ENCODE measurements around the gene ZDBF2. TPM values are rescaled to one million over a fixed set of nuclear protein-coding genes. Genes with fewer than 3 reads are reported as not detected.
A peak's percentile ranks its signal among the peaks of the same experiment; 100 is the strongest.

Gene ZDBF2
- total and polyA plus RNA-seq, 3 experiments from 2014 or later: 2.0 to 7.6 (median 7.2) TPM

- ChIA-PET CTCF (no interaction called here), POLR2A (no interaction called here)
Measured at GRCh38 chr2:206266130-206267125, 8.0 kb upstream of the ZDBF2 start.

GRCh38 chr2:206267567-206267966, 6.9 kb upstream of the ZDBF2 start:
- peak overlapping the region in 1 of 7 donors; percentile 3 for H3K4me3 Mint-ChIP-seq
- Histone ChIP-seq H3K4me3 (ENCODE audit: low read length) (no peak overlapping the region), H3K27ac (ENCODE audit: low read depth, low read length) (no peak overlapping the region), H3K36me3 (ENCODE audit: insufficient read depth, low read length) (no peaks in the 10 kb centered on the region), H3K27me3 (ENCODE audit: insufficient read depth, low read length, poor library complexity, severe bottlenecking) (peaks cover 6% of the 10 kb centered on the region), H3K4me1 (ENCODE audit: insufficient read depth, low read length) (no peaks in the 10 kb centered on the region), H3K9me3 (ENCODE audit: low read length) (no peaks in the 10 kb centered on the region)
- H3K4me1 Mint-ChIP-seq: peaks cover 3 to 4% (median 4%) of the 10 kb centered on the region in 3 donors
- H3K27ac Mint-ChIP-seq: no peak overlapping the region
- peaks cover 54 to 69% of the 10 kb centered on the region in 2 donors for H3K27me3 Mint-ChIP-seq
- no peak for DNase-seq
- peaks cover 0 to 7% (median 3%) of the 10 kb centered on the region in 5 donors for H3K9me3 Mint-ChIP-seq
- no peaks in the 10 kb centered on the region for H3K36me3 Mint-ChIP-seq
- CTCF ChIA-PET: no interaction called here
- POLR2A ChIA-PET: no interaction called here

More at GRCh38 chr2:206266130-206267125, 8.0 kb upstream of the ZDBF2 start:
- Histone ChIP-seq H3K36me3 (ENCODE audit: insufficient read depth, low read length) (no peaks in the 10 kb centered on the region), H3K4me3 (ENCODE audit: low read length) (no peak overlapping the region), H3K27me3 (ENCODE audit: insufficient read depth, low read length, poor library complexity, severe bottlenecking) (peaks cover 9% of the 10 kb centered on the region), H3K9me3 (ENCODE audit: low read length) (no peaks in the 10 kb centered on the region), H3K4me1 (ENCODE audit: insufficient read depth, low read length) (no peaks in the 10 kb centered on the region), H3K27ac (ENCODE audit: low read depth, low read length) (no peak overlapping the region)
- no peak overlapping the region for H3K4me3 Mint-ChIP-seq
- H3K36me3 Mint-ChIP-seq: no peaks in the 10 kb centered on the region
- H3K4me1 Mint-ChIP-seq: peaks cover 3 to 4% (median 4%) of the 10 kb centered on the region in 3 donors
- H3K27me3 Mint-ChIP-seq: peaks cover 51 to 76% of the 10 kb centered on the region in 2 donors
- H3K27ac Mint-ChIP-seq: no peak overlapping the region
- DNase-seq: no peak
- H3K9me3 Mint-ChIP-seq: peaks cover 0 to 7% (median 3%) of the 10 kb centered on the region in 5 donors

- no peaks in the 10 kb centered on the region for H3K9me3 ChIP-seq (ENCODE audit: low read length)
- peaks cover 17 to 19% (median 17%) of the 10 kb centered on the region in 3 donors for H3K4me1 Mint-ChIP-seq
- H3K27me3 Mint-ChIP-seq: peaks cover 41 to 60% of the 10 kb centered on the region in 2 donors
- H3K27me3 ChIP-seq (ENCODE audit: insufficient read depth, low read length, poor library complexity, severe bottlenecking): peaks cover 5% of the 10 kb centered on the region
- peaks cover 0 to 3% (median 0%) of the 10 kb centered on the region in 3 donors for H3K36me3 Mint-ChIP-seq
- no peaks in the 10 kb centered on the region for H3K36me3 ChIP-seq (ENCODE audit: insufficient read depth, low read length)
- H3K27ac Mint-ChIP-seq: no peak overlapping the region
- DNase-seq: no peak
- H3K4me3 ChIP-seq (ENCODE audit: low read length): no peak overlapping the region
- H3K9me3 Mint-ChIP-seq: peaks cover 0 to 5% (median 1%) of the 10 kb centered on the region in 5 donors
- POLR2A ChIA-PET: no interaction called here
- H3K27ac ChIP-seq (ENCODE audit: low read depth, low read length): no peak overlapping the region
- peaks cover 4% of the 10 kb centered on the region for H3K4me1 ChIP-seq (ENCODE audit: insufficient read depth, low read length)
- CTCF ChIA-PET: no interaction called here
- H3K4me3 Mint-ChIP-seq: no peak overlapping the region
Measured at GRCh38 chr2:206271065-206271464, 3.4 kb upstream of the ZDBF2 start.

GRCh38 chr2:206273905-206274304, 558 bp upstream of the ZDBF2 start:
- ChIA-PET POLR2A (interaction anchor here (0.7 to 1.0 kb wide), 2 partner anchors 190 to 1256 kb away, joined by 3 to 7 read pairs; partner anchors contain the start of gene CREB1), CTCF (interaction anchor here (2.2 kb wide), 1 partner anchor 109 kb away, joined by 5 read pairs; no protein-coding TSS in a partner anchor)
- no peak for DNase-seq
- H3K36me3 Mint-ChIP-seq: peaks cover 0 to 3% (median 0%) of the 10 kb centered on the region in 3 donors
- H3K27me3 Mint-ChIP-seq: peaks cover 39 to 51% of the 10 kb centered on the region in 2 donors
- Histone ChIP-seq H3K27me3 (ENCODE audit: insufficient read depth, low read length, poor library complexity, severe bottlenecking) (peaks cover 5% of the 10 kb centered on the region), H3K9me3 (ENCODE audit: low read length) (no peaks in the 10 kb centered on the region), H3K27ac (ENCODE audit: low read depth, low read length) (no peak overlapping the region), H3K36me3 (ENCODE audit: insufficient read depth, low read length) (no peaks in the 10 kb centered on the region), H3K4me1 (ENCODE audit: insufficient read depth, low read length) (peaks cover 4% of the 10 kb centered on the region), H3K4me3 (ENCODE audit: low read length) (peak overlapping the region; percentile 4)
- H3K4me3 Mint-ChIP-seq: peak overlapping the region; percentile 74 to 93 (median 86)
- peak overlapping the region in 7 of 8 donors; percentile 10 to 93 (median 64) for H3K27ac Mint-ChIP-seq
- peaks cover 0 to 5% (median 4%) of the 10 kb centered on the region in 5 donors for H3K9me3 Mint-ChIP-seq
- H3K4me1 Mint-ChIP-seq: peaks cover 20 to 23% (median 23%) of the 10 kb centered on the region in 3 donors

GRCh38 chr2:206275312-206276055, 1.0 kb downstream of the ZDBF2 start:
- POLR2A ChIA-PET: interaction anchor here (0.5 kb wide), 1 partner anchor 491 kb away, joined by 8 read pairs; no protein-coding TSS in a partner anchor
- Mint-ChIP-seq H3K27me3 (peaks cover 38 to 43% of the 10 kb centered on the region in 2 donors), H3K27ac (peak overlapping the region; percentile 19 to 91 (median 80)), H3K9me3 (peaks cover 0 to 5% (median 4%) of the 10 kb centered on the region in 5 donors), H3K4me1 (peaks cover 20 to 23% (median 23%) of the 10 kb centered on the region in 3 donors), H3K4me3 (peak overlapping the region; percentile 82 to 88 (median 86)), H3K36me3 (peaks cover 0 to 3% (median 0%) of the 10 kb centered on the region in 3 donors)
- DNase-seq: peak in 2 of 5 donors; percentile 14 to 23
- Histone ChIP-seq H3K9me3 (ENCODE audit: low read length) (no peaks in the 10 kb centered on the region), H3K27ac (ENCODE audit: low read depth, low read length) (no peak overlapping the region), H3K4me1 (ENCODE audit: insufficient read depth, low read length) (peaks cover 4% of the 10 kb centered on the region), H3K27me3 (ENCODE audit: insufficient read depth, low read length, poor library complexity, severe bottlenecking) (peaks cover 5% of the 10 kb centered on the region), H3K4me3 (ENCODE audit: low read length) (peak overlapping the region; percentile 55), H3K36me3 (ENCODE audit: insufficient read depth, low read length) (no peaks in the 10 kb centered on the region)
- CTCF ChIA-PET: interaction anchor here (2.2 kb wide), 1 partner anchor 111 kb away, joined by 5 read pairs; no protein-coding TSS in a partner anchor

GRCh38 chr2:206276169-206276942, 1.9 kb downstream of the ZDBF2 start:
- ChIA-PET POLR2A (no interaction called here), CTCF (no interaction called here)
- H3K4me1 ChIP-seq (ENCODE audit: insufficient read depth, low read length): peaks cover 4% of the 10 kb centered on the region
- peak overlapping the region in 3 of 8 donors; percentile 19 to 91 (median 29) for H3K27ac Mint-ChIP-seq
- H3K9me3 Mint-ChIP-seq: peaks cover 0 to 5% (median 4%) of the 10 kb centered on the region in 5 donors
- DNase-seq: no peak
- no peaks in the 10 kb centered on the region for H3K27me3 ChIP-seq (ENCODE audit: insufficient read depth, low read length, poor library complexity, severe bottlenecking)
- H3K4me1 Mint-ChIP-seq: peaks cover 20 to 23% (median 23%) of the 10 kb centered on the region in 3 donors
- no peak overlapping the region for H3K4me3 ChIP-seq (ENCODE audit: low read length)
- peaks cover 36 to 39% of the 10 kb centered on the region in 2 donors for H3K27me3 Mint-ChIP-seq
- H3K4me3 Mint-ChIP-seq: peak overlapping the region; percentile 82 to 88 (median 86)
- H3K27ac ChIP-seq (ENCODE audit: low read depth, low read length): no peak overlapping the region
- H3K36me3 ChIP-seq (ENCODE audit: insufficient read depth, low read length): no peaks in the 10 kb centered on the region
- no peaks in the 10 kb centered on the region for H3K9me3 ChIP-seq (ENCODE audit: low read length)
- H3K36me3 Mint-ChIP-seq: peaks cover 0 to 3% (median 0%) of the 10 kb centered on the region in 3 donors

- peaks cover 29 to 38% of the 10 kb centered on the region in 2 donors for H3K27me3 Mint-ChIP-seq
Measured at GRCh38 chr2:206277503-206277902, 3.0 kb downstream of the ZDBF2 start.

More at GRCh38 chr2:206277503-206277902, 3.0 kb downstream of the ZDBF2 start:
- H3K27ac ChIP-seq (ENCODE audit: low read depth, low read length): no peak overlapping the region
- peaks cover 0 to 8% (median 0%) of the 10 kb centered on the region in 3 donors for H3K36me3 Mint-ChIP-seq
- no peaks in the 10 kb centered on the region for H3K9me3 ChIP-seq (ENCODE audit: low read length)
- H3K27me3 ChIP-seq (ENCODE audit: insufficient read depth, low read length, poor library complexity, severe bottlenecking): no peaks in the 10 kb centered on the region
- H3K4me1 Mint-ChIP-seq: peaks cover 20 to 23% (median 23%) of the 10 kb centered on the region in 3 donors
- ChIA-PET CTCF (no interaction called here), POLR2A (no interaction called here)
- no peak overlapping the region for H3K4me3 ChIP-seq (ENCODE audit: low read length)
- no peaks in the 10 kb centered on the region for H3K36me3 ChIP-seq (ENCODE audit: insufficient read depth, low read length)
- no peak overlapping the region for H3K27ac Mint-ChIP-seq
- H3K4me3 Mint-ChIP-seq: no peak overlapping the region
- DNase-seq: no peak
- H3K9me3 Mint-ChIP-seq: peaks cover 0 to 5% (median 4%) of the 10 kb centered on the region in 5 donors
- H3K4me1 ChIP-seq (ENCODE audit: insufficient read depth, low read length): peaks cover 4% of the 10 kb centered on the region

Measured in CD8-positive, alpha-beta memory T cell (primary cell).